Ramos (cell line): ENCODE measurements around the gene TP53AIP1.

ENCODE experiments used
- in situ Hi-C: fragments of 300-500 bp; cut with MboI; formaldehyde crosslinking; loops from one replicate; pipeline ENCODE4 v1.14.3; 2022; ENCODE audit warnings: low sequenced_read_pairs; ENCODE audit not compliant: unreplicated experiment

TP53AIP1 gene

DNA sequence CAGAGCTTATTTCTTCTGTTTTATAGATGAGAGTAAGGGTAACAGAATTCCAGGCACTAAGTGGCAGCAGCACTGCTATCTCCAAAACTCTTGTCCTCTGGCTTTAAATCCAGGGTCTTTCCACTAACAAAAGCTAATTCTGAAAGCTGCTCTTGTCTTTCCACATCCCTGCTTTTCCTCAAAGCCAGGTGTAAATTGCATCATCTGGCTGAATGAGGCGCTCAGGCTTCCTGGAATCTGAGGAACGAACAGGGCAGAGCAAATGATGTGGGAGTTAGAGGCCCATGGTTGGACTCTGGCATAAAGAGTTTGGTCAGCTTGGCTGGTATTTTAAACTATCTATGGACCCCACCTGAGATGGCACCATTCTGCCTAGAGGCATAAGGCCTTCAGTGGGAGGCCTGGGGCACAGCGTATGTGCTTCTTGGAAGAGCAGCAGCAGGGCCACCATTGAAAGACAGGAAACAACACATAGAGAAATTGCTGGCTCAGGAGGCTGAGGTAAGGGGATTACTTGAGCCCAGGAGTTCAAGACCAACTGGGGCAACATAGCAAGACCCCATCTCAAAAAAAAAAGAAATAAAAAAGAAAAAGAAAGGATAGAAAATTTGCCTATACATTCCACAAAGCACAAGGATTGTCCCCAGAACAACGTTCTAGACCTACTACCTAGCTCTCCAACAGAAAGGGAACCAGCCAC lies 49.7 kb downstream of the TP53AIP1 start:
- in situ Hi-C loops, result no loop called here

- in situ Hi-C loops, result no loop called here
These were observed 50.7 kb downstream of the TP53AIP1 start for GRCh38 chr11:128891913-128892398.

DNA sequence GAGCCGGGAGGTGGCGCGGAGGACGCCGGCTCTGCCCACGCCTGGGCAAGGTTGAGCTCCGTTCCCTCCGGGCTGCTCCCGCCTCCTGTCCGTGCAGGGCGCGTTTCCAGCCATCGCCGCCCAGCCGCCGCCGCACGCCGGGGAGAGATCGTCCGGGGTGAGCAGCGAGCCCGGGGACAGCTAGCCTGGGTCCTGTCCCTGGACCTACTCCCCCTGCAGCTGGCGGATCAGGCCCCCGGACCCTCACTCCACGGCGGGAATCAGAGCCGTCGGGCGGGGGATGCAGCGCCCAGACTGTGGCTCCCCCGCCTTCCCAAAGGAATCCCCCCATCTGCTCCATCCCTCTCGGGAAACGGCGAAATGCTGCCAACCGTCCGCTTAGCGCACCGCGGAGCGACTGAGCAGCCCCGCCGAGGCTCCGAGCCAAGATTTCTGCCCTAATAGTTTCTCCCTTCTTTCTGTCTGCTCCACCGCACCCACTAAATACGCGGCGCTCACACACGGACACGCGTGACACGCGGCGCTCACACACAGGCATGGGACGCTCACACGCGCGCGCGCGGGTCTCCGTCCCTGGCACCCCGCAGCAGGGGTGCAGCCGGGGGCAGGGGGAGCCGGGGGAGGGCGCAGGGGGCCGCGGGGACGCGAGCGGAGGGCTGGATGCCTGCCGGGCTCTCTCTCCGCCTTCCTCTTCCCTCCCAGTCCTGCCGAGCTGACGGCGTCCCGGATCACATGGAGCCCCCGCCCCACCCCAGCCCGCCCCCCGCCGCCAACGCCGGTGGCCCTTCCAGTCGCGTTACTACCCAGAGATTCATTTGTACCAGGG lies 51.9 kb downstream of the TP53AIP1 start, which contains the start of gene KCNJ5:
Gene KCNJ5 (plus strand): TSS at position 814 of the 826 bp plus-strand sequence. CDS start 19,918 bp downstream, outside the sequence.
- in situ Hi-C loops, result no loop called here

DNA sequence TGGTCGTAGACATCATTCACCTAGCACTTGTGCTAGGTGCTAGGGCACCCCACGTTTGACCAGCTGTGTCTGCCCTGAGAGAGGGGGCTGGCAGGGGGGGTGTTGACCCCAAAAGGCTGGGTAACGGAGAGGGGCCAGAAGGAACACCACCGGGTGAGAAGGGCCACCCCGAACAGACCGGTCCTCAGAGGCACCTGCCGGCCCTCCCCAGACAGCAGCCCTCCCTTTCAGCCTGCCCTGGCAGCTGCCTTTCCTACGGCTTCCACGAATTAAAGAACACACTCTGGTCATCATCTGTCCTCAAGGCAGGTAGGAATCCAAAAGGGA lies 52.5 kb downstream of the TP53AIP1 start:
- in situ Hi-C loops, result no loop called here

GRCh38 chr11:128889657-128890213 lies 52.9 kb downstream of the TP53AIP1 start:
- in situ Hi-C loops, result no loop called here

DNA sequence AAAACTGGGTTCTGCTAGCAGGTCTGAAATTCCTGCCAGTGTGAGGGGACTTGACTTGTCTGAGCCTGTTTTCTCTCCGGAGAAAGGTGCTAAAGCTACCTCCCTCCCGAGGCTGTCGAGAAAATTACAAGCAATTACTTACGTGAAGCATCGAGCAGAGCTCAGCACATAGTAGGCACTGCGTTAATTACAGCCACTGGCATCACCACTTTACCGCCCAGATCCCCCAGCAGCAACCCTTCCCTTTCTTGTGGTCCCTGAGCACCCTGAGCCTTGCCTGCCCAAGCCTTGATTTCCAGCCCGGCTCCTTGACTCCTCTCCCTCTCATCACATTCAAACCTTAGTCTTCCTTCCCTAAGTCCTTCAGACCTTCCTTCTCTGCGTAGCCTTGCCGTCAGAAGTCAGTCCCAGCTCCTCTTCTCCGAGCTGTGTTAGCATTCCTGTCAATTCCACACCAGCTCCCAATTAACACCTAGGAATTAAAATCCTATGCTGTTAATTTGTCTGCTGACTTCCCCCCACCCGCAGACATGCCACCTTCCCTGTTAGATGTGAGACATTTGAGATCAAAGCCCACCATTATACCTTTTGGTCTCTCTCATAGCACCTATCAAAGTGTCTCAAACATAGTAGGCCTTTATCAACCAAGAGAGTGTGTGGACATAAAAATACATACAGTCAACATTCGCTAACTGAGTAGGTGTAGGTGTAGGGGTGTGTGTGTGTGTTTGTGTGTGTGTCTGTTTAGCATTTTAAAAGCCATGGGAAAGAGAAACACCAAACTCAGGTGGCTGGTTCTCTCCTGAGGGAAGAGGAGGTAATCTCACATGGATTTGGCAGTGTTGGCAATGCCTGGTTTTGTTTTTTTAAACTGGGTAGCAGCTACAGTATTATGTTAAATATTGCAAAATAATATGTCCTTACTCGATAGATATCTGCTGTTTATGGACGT lies 54.4 kb downstream of the TP53AIP1 start:
- in situ Hi-C loops, result no loop called here

- in situ Hi-C loops, result no loop called here
These were observed 56.1 kb downstream of the TP53AIP1 start for GRCh38 chr11:128886406-128887124.
